Activated CD4-positive, alpha-beta T cell treated with anti-CD3 and anti-CD28 coated beads for 36 hours (primary cell): ENCODE measurements around the gene HSPBP1. TPM values are rescaled to one million over a fixed set of nuclear protein-coding genes. Genes with fewer than 3 reads are reported as not detected.

Experiments used
- ATAC-seq: fragments of 200-7000 bp; cut with Tn5 transposase; one replicate; pipeline ENCODE4 v1.10.0; 2021; ENCODE audit warnings: mild to moderate bottlenecking, moderate library complexity
- CTCF ChIA-PET: fragments of 350-600 bp; sonication (Branson Sonifier 250); formaldehyde crosslinking; loops from one replicate; lab custom pipeline; 2021; ENCODE audit warnings: antibody characterized with exemption; lab: Charles Lee
- POLR2A ChIA-PET: fragments of 350-600 bp; sonication (Branson Sonifier 250); formaldehyde crosslinking; loops from one replicate; lab custom pipeline; 2021; ENCODE audit warnings: antibody characterized with exemption, inconsistent platforms; lab: Charles Lee
- DNase-seq: peaks from one replicate; pipeline ENCODE4 v3.0.0-alpha.2; 2020
- H3K27ac Mint-ChIP-seq: one replicate; pipeline ENCODE4 v1.8.0; 2021; ENCODE audit warnings: mixed read lengths
- H3K27me3 Mint-ChIP-seq: one replicate; pipeline ENCODE4 v1.8.0; 2021; ENCODE audit warnings: mixed read lengths
- H3K36me3 Mint-ChIP-seq: one replicate; pipeline ENCODE4 v1.8.0; 2021; ENCODE audit warnings: low read depth, mixed read lengths
- H3K4me1 Mint-ChIP-seq: one replicate; pipeline ENCODE4 v1.8.0; 2021; ENCODE audit warnings: mixed read lengths
- H3K4me3 Mint-ChIP-seq: one replicate; pipeline ENCODE4 v1.8.0; 2021; ENCODE audit warnings: mild to moderate bottlenecking, moderate library complexity, mixed read lengths
- H3K9me3 Mint-ChIP-seq: one replicate; pipeline ENCODE4 v1.8.0; 2021; ENCODE audit warnings: low read depth, mixed read lengths
- intact Hi-C, 2 experiments: fragments of 100-400 bp; cut with DNase I in 1 of 2; cut with micrococcal nuclease in 1 of 2; formaldehyde crosslinking; loops; one replicate each; pipeline versions ENCODE4 v1.14.2 to v1.15.1; 2022 to 2024; cut with DNase I, micrococcal nuclease
- total RNA-seq, 2 experiments: library from RNA; stranded (reverse); gene quantifications; one replicate each; pipeline ENCODE4 v1.2.3, GENCODE V29; 2021

Gene HSPBP1
- total RNA-seq, 2 experiments from 2014 or later: 41.1 to 45.2 TPM

GRCh38 chr19:55272142-55272541 lies 7.8 kb downstream of the HSPBP1 start:
- Mint-ChIP-seq H3K27me3 (no peaks in the 10 kb centered on the region), H3K4me1 (peaks cover 2% of the 10 kb centered on the region), H3K9me3 (no peaks in the 10 kb centered on the region), H3K4me3 (no peak overlapping the region), H3K27ac (no peak overlapping the region), H3K36me3 (peaks cover 21% of the 10 kb centered on the region)
- ATAC-seq (no peak), DNase-seq (no peak)
- CTCF ChIA-PET: no interaction called here
- POLR2A ChIA-PET: no interaction called here
- intact Hi-C loops: no loop called here

GRCh38 chr19:55270172-55270942 lies 9.6 kb downstream of the HSPBP1 start:
- no peak for DNase-seq

GRCh38 chr19:55269299-55269698 lies 10.6 kb downstream of the HSPBP1 start:
- Mint-ChIP-seq H3K9me3 (peaks cover 7% of the 10 kb centered on the region), H3K27ac (no peak overlapping the region), H3K4me1 (no peaks in the 10 kb centered on the region), H3K4me3 (no peak overlapping the region), H3K27me3 (no peaks in the 10 kb centered on the region), H3K36me3 (peaks cover 24% of the 10 kb centered on the region)
- intact Hi-C loops: no loop called here
- CTCF ChIA-PET: interaction anchor here (1.0 kb wide), 1 partner anchor 8 kb away, joined by 3 read pairs; no protein-coding TSS in a partner anchor
- no peak for DNase-seq
- POLR2A ChIA-PET: interaction anchor here (1.0 kb wide), 1 partner anchor 8 kb away, joined by 3 read pairs; no protein-coding TSS in a partner anchor
- ATAC-seq: no peak

More at GRCh38 chr19:55270172-55270942, 9.6 kb downstream of the HSPBP1 start:
- ChIA-PET POLR2A (interaction anchor here (0.5 to 1.0 kb wide), 2 partner anchors 7 to 91 kb away, joined by 3 read pairs; no protein-coding TSS in a partner anchor), CTCF (interaction anchor here (1.1 kb wide), 1 partner anchor 11 kb away, joined by 5 read pairs; no protein-coding TSS in a partner anchor)
- H3K27ac Mint-ChIP-seq: no peak overlapping the region
- intact Hi-C loops: no loop called here
- no peaks in the 10 kb centered on the region for H3K27me3 Mint-ChIP-seq
- no peaks in the 10 kb centered on the region for H3K4me1 Mint-ChIP-seq
- peaks cover 7% of the 10 kb centered on the region for H3K9me3 Mint-ChIP-seq
- H3K36me3 Mint-ChIP-seq: peaks cover 26% of the 10 kb centered on the region
- H3K4me3 Mint-ChIP-seq: no peak overlapping the region
- ATAC-seq: no peak

GRCh38 chr19:55266840-55267239 lies 13.1 kb downstream of the HSPBP1 start:
- ATAC-seq (no peak), DNase-seq (no peak)
- Mint-ChIP-seq H3K27me3 (no peaks in the 10 kb centered on the region), H3K9me3 (peaks cover 7% of the 10 kb centered on the region), H3K4me1 (no peaks in the 10 kb centered on the region), H3K36me3 (peaks cover 22% of the 10 kb centered on the region), H3K27ac (no peak overlapping the region), H3K4me3 (no peak overlapping the region)
- intact Hi-C loops: no loop called here
- CTCF ChIA-PET: no interaction called here
- POLR2A ChIA-PET: no interaction called here

GRCh38 chr19:55266404-55266803 lies 13.5 kb downstream of the HSPBP1 start:
- Mint-ChIP-seq H3K36me3 (peaks cover 22% of the 10 kb centered on the region), H3K27ac (no peak overlapping the region), H3K4me3 (no peak overlapping the region), H3K4me1 (no peaks in the 10 kb centered on the region), H3K9me3 (peaks cover 7% of the 10 kb centered on the region), H3K27me3 (no peaks in the 10 kb centered on the region)
- POLR2A ChIA-PET: no interaction called here
- no peak for DNase-seq
- intact Hi-C loops: no loop called here
- no peak for ATAC-seq
- CTCF ChIA-PET: no interaction called here

GRCh38 chr19:55265723-55266386 lies 14.1 kb downstream of the HSPBP1 start:
- ATAC-seq: no peak
- H3K27me3 Mint-ChIP-seq: no peaks in the 10 kb centered on the region
- no peak overlapping the region for H3K27ac Mint-ChIP-seq
- ChIA-PET POLR2A (no interaction called here), CTCF (no interaction called here)
- intact Hi-C loops: no loop called here
- no peaks in the 10 kb centered on the region for H3K4me1 Mint-ChIP-seq
- H3K9me3 Mint-ChIP-seq: peaks cover 7% of the 10 kb centered on the region
- DNase-seq: no peak
- H3K36me3 Mint-ChIP-seq: peaks cover 21% of the 10 kb centered on the region
- no peak overlapping the region for H3K4me3 Mint-ChIP-seq

GRCh38 chr19:55265173-55265572 lies 14.7 kb downstream of the HSPBP1 start:
- peaks cover 17% of the 10 kb centered on the region for H3K36me3 Mint-ChIP-seq
- ChIA-PET POLR2A (no interaction called here), CTCF (no interaction called here)
- H3K27ac Mint-ChIP-seq: no peak overlapping the region
- H3K4me1 Mint-ChIP-seq: peaks cover 4% of the 10 kb centered on the region
- intact Hi-C loops: no loop called here
- H3K9me3 Mint-ChIP-seq: peaks cover 7% of the 10 kb centered on the region
- ATAC-seq (no peak), DNase-seq (no peak)
- H3K27me3 Mint-ChIP-seq: no peaks in the 10 kb centered on the region
- H3K4me3 Mint-ChIP-seq: no peak overlapping the region

- Mint-ChIP-seq H3K27me3 (no peaks in the 10 kb centered on the region), H3K9me3 (peaks cover 7% of the 10 kb centered on the region), H3K4me1 (peaks cover 4% of the 10 kb centered on the region), H3K4me3 (no peak overlapping the region), H3K36me3 (peaks cover 17% of the 10 kb centered on the region), H3K27ac (no peak overlapping the region)
- ATAC-seq: no peak
- CTCF ChIA-PET: no interaction called here
- DNase-seq: no peak
- POLR2A ChIA-PET: no interaction called here
- intact Hi-C loops: no loop called here
Measured at GRCh38 chr19:55264531-55264930, 15.4 kb downstream of the HSPBP1 start.

GRCh38 chr19:55262359-55262758 lies 17.6 kb downstream of the HSPBP1 start:
- Mint-ChIP-seq H3K4me3 (no peak overlapping the region), H3K4me1 (peaks cover 8% of the 10 kb centered on the region), H3K27me3 (no peaks in the 10 kb centered on the region), H3K27ac (no peak overlapping the region), H3K9me3 (peaks cover 7% of the 10 kb centered on the region), H3K36me3 (peaks cover 18% of the 10 kb centered on the region)
- ATAC-seq: no peak
- ChIA-PET POLR2A (interaction anchor here (1.5 kb wide), 1 partner anchor 18 kb away, joined by 4 read pairs; no protein-coding TSS in a partner anchor), CTCF (interaction anchor here (1.0 to 1.2 kb wide), 2 partner anchors 11 to 18 kb away, joined by 3 read pairs; partner anchors contain the start of gene HSPBP1)
- intact Hi-C loops: no loop called here
- no peak for DNase-seq

- Mint-ChIP-seq H3K27me3 (no peaks in the 10 kb centered on the region), H3K27ac (no peak overlapping the region), H3K4me1 (peaks cover 12% of the 10 kb centered on the region), H3K36me3 (peaks cover 23% of the 10 kb centered on the region), H3K9me3 (peaks cover 5% of the 10 kb centered on the region), H3K4me3 (no peak overlapping the region)
- intact Hi-C loops: no loop called here
- DNase-seq (no peak), ATAC-seq (no peak)
- ChIA-PET CTCF (interaction anchor here (0.6 to 1.2 kb wide), 3 partner anchors 11 to 206 kb away, joined by 3 read pairs; partner anchors contain the start of gene HSPBP1), POLR2A (interaction anchor here (0.7 to 1.5 kb wide), 2 partner anchors 19 to 338 kb away, joined by 3 to 4 read pairs; partner anchors contain the start of gene FIZ1)
Measured at GRCh38 chr19:55261671-55262126, 18.2 kb downstream of the HSPBP1 start.

GRCh38 chr19:55259540-55260210 lies 20.2 kb downstream of the HSPBP1 start:
- intact Hi-C loops: loop anchor here (1.0 to 10.0 kb wide), 26 partner anchors 21 to 1122 kb away; partner anchors contain the start of genes HSPBP1 (in 2 of the 2), KMT5C (in 2 of the 2), ZNF580 (in 2 of the 2) and ZNF581 (in 2 of the 2)
- no peaks in the 10 kb centered on the region for H3K9me3 Mint-ChIP-seq
- POLR2A ChIA-PET: interaction anchor here (0.6 to 2.4 kb wide), 11 partner anchors 9 to 386 kb away, joined by 3 to 17 read pairs (median 4); partner anchors contain the start of genes HSPBP1, KMT5C, TMEM238 and UBE2S
- no peak for DNase-seq
- H3K36me3 Mint-ChIP-seq: peaks cover 37% of the 10 kb centered on the region
- peak overlapping the region; percentile 98 for H3K27ac Mint-ChIP-seq
- CTCF ChIA-PET: interaction anchor here (0.7 to 1.8 kb wide), 8 partner anchors 11 to 244 kb away, joined by 3 to 6 read pairs (median 4); partner anchors contain the start of gene HSPBP1
- no peak for ATAC-seq
- peaks cover 22% of the 10 kb centered on the region for H3K4me1 Mint-ChIP-seq
- H3K4me3 Mint-ChIP-seq: peak overlapping the region; percentile 95
- H3K27me3 Mint-ChIP-seq: no peaks in the 10 kb centered on the region
